MCF 10A (cell line): ENCODE measurements around the gene HEXIM1. TPM values are rescaled to one million over a fixed set of nuclear protein-coding genes. Genes with fewer than 3 reads are reported as not detected.
A peak's percentile ranks its signal among the peaks of the same experiment; 100 is the strongest.
"Not testable (repeated sequence)": the region's sequence is repeated elsewhere in the genome, so short reads cannot be mapped to it uniquely, and the experiment has no call there.

Experiments
- BruUV-seq: library from RNA; stranded (reverse); fragments of 400-500 nt; replicated peaks from 2 replicates; lab custom pipeline; 2021; lab: Mats Ljungman, UMichigan
- CTCF ChIA-PET: fragments of 300-600 bp; sonication (Branson Sonifier 250); formaldehyde crosslinking; extraction: SDS; loops from one replicate; lab custom pipeline; 2021; ENCODE audit warnings: antibody characterized with exemption, inconsistent platforms; lab: Yijun Ruan, JAX
- POLR2A ChIA-PET: fragments of 300-600, 350-650 bp; sonication (Branson Sonifier 250); formaldehyde crosslinking; extraction: SDS; loops from one replicate; lab custom pipeline; 2020; ENCODE audit warnings: antibody characterized with exemption, inconsistent platforms; lab: Yijun Ruan, JAX
- DNase-seq: peaks from one replicate; pipeline ENCODE4 v3.0.0-alpha.2; 2018; ENCODE audit not compliant: unreplicated experiment
- H3K27ac Mint-ChIP-seq: one replicate; pipeline ENCODE4 v1.8.0; 2022; ENCODE audit warnings: mild to moderate bottlenecking, low read depth, mixed read lengths; ENCODE audit not compliant: unreplicated experiment
- H3K27me3 Mint-ChIP-seq: one replicate; pipeline ENCODE4 v1.8.0; 2022; ENCODE audit warnings: mixed read lengths; ENCODE audit not compliant: insufficient read depth, unreplicated experiment
- H3K36me3 Mint-ChIP-seq: one replicate; pipeline ENCODE4 v1.8.0; 2022; ENCODE audit warnings: mild to moderate bottlenecking, moderate library complexity, mixed read lengths; ENCODE audit not compliant: insufficient read depth, unreplicated experiment
- H3K4me1 Mint-ChIP-seq: one replicate; pipeline ENCODE4 v1.8.0; 2022; ENCODE audit warnings: mixed read lengths; ENCODE audit not compliant: insufficient read depth, unreplicated experiment
- H3K4me3 Mint-ChIP-seq: one replicate; pipeline ENCODE4 v1.8.0; 2022; ENCODE audit warnings: mild to moderate bottlenecking, moderate library complexity, mixed read lengths; ENCODE audit not compliant: unreplicated experiment
- H3K9me3 Mint-ChIP-seq: one replicate; pipeline ENCODE4 v1.8.0; 2022; ENCODE audit warnings: mixed read lengths; ENCODE audit not compliant: unreplicated experiment
- CTCF ChIP-seq: fragments of 200-600 bp; IDR thresholded peaks from one replicate; pipeline ENCODE4 v1.8.0; 2022; ENCODE audit warnings: antibody characterized with exemption, mild to moderate bottlenecking; ENCODE audit not compliant: unreplicated experiment
- intact Hi-C: fragments of 100-400 bp; cut with micrococcal nuclease; formaldehyde crosslinking; loops from 2 replicates; pipeline ENCODE4 v1.14.1; 2022
- total RNA-seq: library from RNA; stranded (reverse); gene quantifications from 2 replicates; pipeline ENCODE4 v1.2.3, GENCODE V29; 2022

Gene HEXIM1
- total RNA-seq, 1 experiment from 2014 or later: 26.7 TPM

DNA sequence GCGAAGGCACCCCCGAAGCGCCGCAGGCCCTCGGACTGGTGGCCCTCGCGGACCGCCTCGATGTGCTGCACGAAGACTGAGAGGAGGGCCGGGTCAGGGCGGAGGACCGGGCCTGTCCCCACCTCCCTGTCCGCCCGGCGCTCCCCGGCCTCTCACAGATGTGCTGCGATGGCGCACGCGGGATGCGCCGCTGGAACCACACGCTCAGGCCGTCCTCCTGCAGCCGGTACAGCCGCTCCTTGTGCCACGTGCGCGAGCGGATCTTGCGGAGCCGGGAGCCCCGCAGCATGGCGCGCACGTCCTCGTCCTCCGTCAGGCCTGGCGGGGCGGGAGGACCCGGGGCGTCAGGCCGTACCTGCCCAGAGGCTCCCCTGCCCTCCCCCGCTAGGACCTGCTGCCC, 27.2 kb upstream of the HEXIM1 start:
- no peak overlapping the region for H3K27ac Mint-ChIP-seq
- peaks cover 25% of the 10 kb centered on the region for H3K4me1 Mint-ChIP-seq
- intact Hi-C loops: no loop called here
- H3K27me3 Mint-ChIP-seq: no peaks in the 10 kb centered on the region
- no peak for DNase-seq
- CTCF ChIA-PET: interaction anchor here (0.8 kb wide), 1 partner anchor 346 kb away, joined by 4 read pairs; no protein-coding TSS in a partner anchor
- no TSS peak for BruUV-seq
- TF ChIP-seq CTCF: no peak
- peaks cover 39% of the 10 kb centered on the region for H3K36me3 Mint-ChIP-seq
- POLR2A ChIA-PET: no interaction called here
- H3K9me3 Mint-ChIP-seq: no peaks in the 10 kb centered on the region
- H3K4me3 Mint-ChIP-seq: no peak overlapping the region

- no TSS peak for BruUV-seq
- Mint-ChIP-seq H3K9me3 (no peaks in the 10 kb centered on the region), H3K4me1 (peaks cover 41% of the 10 kb centered on the region), H3K27ac (peak overlapping the region; percentile 91), H3K4me3 (no peak overlapping the region), H3K36me3 (peaks cover 27% of the 10 kb centered on the region), H3K27me3 (no peaks in the 10 kb centered on the region)
- no peak for DNase-seq
- no peak for TF ChIP-seq CTCF
- intact Hi-C loops: no loop called here
- ChIA-PET POLR2A (interaction anchor here (0.6 to 1.3 kb wide), 9 partner anchors 12 to 197 kb away, joined by 3 to 4 read pairs (median 4); partner anchors contain the start of gene ACBD4), CTCF (interaction anchor here (0.5 to 4.1 kb wide), 6 partner anchors 10 to 101 kb away, joined by 3 to 26 read pairs (median 4); partner anchors contain the start of gene ACBD4)
Measured at GRCh38 chr17:45123076-45123770, 25.1 kb upstream of the HEXIM1 start.

GRCh38 chr17:45123930-45124796, 24.1 kb upstream of the HEXIM1 start:
- peak; percentile 89 for DNase-seq
- TF ChIP-seq CTCF: no peak

GRCh38 chr17:45124797-45125122, 23.5 kb upstream of the HEXIM1 start:
- not testable (repeated sequence) for H3K27me3 Mint-ChIP-seq, H3K4me3 Mint-ChIP-seq, BruUV-seq, H3K9me3 Mint-ChIP-seq, DNase-seq
- peaks cover 19% of the 10 kb centered on the region for H3K36me3 Mint-ChIP-seq
- H3K27ac Mint-ChIP-seq: peak overlapping the region; percentile 91
- ChIA-PET POLR2A (interaction anchor here (0.6 to 1.3 kb wide), 6 partner anchors 8 to 413 kb away, joined by 3 to 7 read pairs (median 4); partner anchors contain the start of gene ACBD4), CTCF (interaction anchor here (0.7 to 4.1 kb wide), 4 partner anchors 11 to 57 kb away, joined by 3 to 26 read pairs (median 4); partner anchors contain the start of gene ACBD4)
- H3K4me1 Mint-ChIP-seq: peaks cover 43% of the 10 kb centered on the region
- intact Hi-C loops: loop anchor here (2.0 kb wide), 1 partner anchor 22 kb away; no protein-coding TSS in a partner anchor

More at GRCh38 chr17:45123930-45124796, 24.1 kb upstream of the HEXIM1 start:
- peak overlapping the region; percentile 91 for H3K27ac Mint-ChIP-seq
- no peaks in the 10 kb centered on the region for H3K9me3 Mint-ChIP-seq
- BruUV-seq: TSS peak; percentile 55
- H3K36me3 Mint-ChIP-seq: peaks cover 22% of the 10 kb centered on the region
- ChIA-PET CTCF (interaction anchor here (0.5 to 4.1 kb wide), 10 partner anchors 9 to 246 kb away, joined by 3 to 26 read pairs (median 4); partner anchors contain the start of gene ACBD4), POLR2A (interaction anchor here (0.6 to 1.3 kb wide), 14 partner anchors 8 to 413 kb away, joined by 3 to 7 read pairs (median 4); partner anchors contain the start of gene ACBD4)
- H3K4me3 Mint-ChIP-seq: peak overlapping the region; percentile 35
- H3K27me3 Mint-ChIP-seq: no peaks in the 10 kb centered on the region
- peaks cover 42% of the 10 kb centered on the region for H3K4me1 Mint-ChIP-seq
- intact Hi-C loops: loop anchor here (2.0 kb wide), 1 partner anchor 21 kb away; no protein-coding TSS in a partner anchor
